H9 (cell line): ENCODE data around the gene NCK1. TPM values are rescaled to one million over a fixed set of nuclear protein-coding genes. Genes with fewer than 3 reads are reported as not detected.

Experiments used
- DNase-seq: peaks from one replicate; pipeline ENCODE4 v3.0.0-alpha.2; 2017
- H2AFZ ChIP-seq: one replicate; pipeline ENCODE4 v1.6.1; 2013; ENCODE audit warnings: mild to moderate bottlenecking, low read length, control low read depth, moderate library complexity
- H2AK5ac ChIP-seq: 2 replicates; pipeline ENCODE4 v1.6.1; 2013; ENCODE audit warnings: low read length, control low read depth, mixed read lengths; ENCODE audit not compliant: insufficient read length
- H2BK120ac ChIP-seq: one replicate; pipeline ENCODE4 v1.6.1; 2013; ENCODE audit warnings: low read depth, mild to moderate bottlenecking, low read length, control low read depth, inconsistent platforms; ENCODE audit not compliant: poor library complexity, severe bottlenecking
- H2BK12ac ChIP-seq: 2 replicates; pipeline ENCODE4 v1.6.1; 2013; ENCODE audit warnings: low read length, control low read depth, mixed read lengths, low read depth; ENCODE audit not compliant: insufficient read length
- H2BK15ac ChIP-seq: 2 replicates; pipeline ENCODE4 v1.6.1; 2013; ENCODE audit warnings: low read depth, low read length, control low read depth
- H2BK20ac ChIP-seq: one replicate; pipeline ENCODE4 v1.6.1; 2013; ENCODE audit warnings: low read depth, mild to moderate bottlenecking, low read length, control low read depth, inconsistent platforms; ENCODE audit not compliant: poor library complexity, severe bottlenecking
- H2BK5ac ChIP-seq: 2 replicates; pipeline ENCODE4 v1.6.1; 2013; ENCODE audit warnings: low read length, control low read depth, mixed read lengths; ENCODE audit not compliant: insufficient read length
- H3K14ac ChIP-seq: 2 replicates; pipeline ENCODE4 v1.6.1; 2013; ENCODE audit warnings: low read length, control low read depth; ENCODE audit not compliant: insufficient read depth
- H3K18ac ChIP-seq: 2 replicates; pipeline ENCODE4 v1.6.1; 2013; ENCODE audit warnings: low read depth, mild to moderate bottlenecking, mixed read lengths, low read length, control low read depth; ENCODE audit not compliant: insufficient read length
- H3K23ac ChIP-seq: 2 replicates; pipeline ENCODE4 v1.6.1; 2013; ENCODE audit warnings: low read length, control low read depth, mixed read lengths, low read depth; ENCODE audit not compliant: insufficient read length
- H3K23me2 ChIP-seq: 2 replicates; pipeline ENCODE4 v1.6.1; 2013; ENCODE audit warnings: low read depth, mild to moderate bottlenecking, mixed read lengths, low read length, control low read depth; ENCODE audit not compliant: insufficient read length, poor library complexity, severe bottlenecking
- H3K27ac ChIP-seq: 2 replicates; pipeline ENCODE4 v1.5.1; 2013; ENCODE audit warnings: low read length, control low read depth, mixed read lengths, low read depth; ENCODE audit not compliant: insufficient read length
- H3K27me3 ChIP-seq: 2 replicates; pipeline ENCODE4 v1.6.1; 2013; ENCODE audit warnings: low read length, control low read depth, inconsistent platforms; ENCODE audit not compliant: insufficient read depth
- H3K4ac ChIP-seq: 2 replicates; pipeline ENCODE4 v1.6.1; 2013; ENCODE audit warnings: low read depth, mild to moderate bottlenecking, control low read depth, inconsistent platforms, low read length, moderate library complexity
- H3K4me1 ChIP-seq: 2 replicates; pipeline ENCODE4 v1.6.1; 2013; ENCODE audit warnings: low read length, control low read depth, inconsistent platforms; ENCODE audit not compliant: insufficient read depth
- H3K4me2 ChIP-seq: 2 replicates; pipeline ENCODE4 v1.6.1; 2013; ENCODE audit warnings: low read length, control low read depth, mixed read lengths; ENCODE audit not compliant: insufficient read length, insufficient read depth
- H3K56ac ChIP-seq: 2 replicates; pipeline ENCODE4 v1.6.1; 2013; ENCODE audit warnings: low read depth, mild to moderate bottlenecking, mixed read lengths, low read length, control low read depth; ENCODE audit not compliant: insufficient read length
- H3K79me1 ChIP-seq: 2 replicates; pipeline ENCODE4 v1.6.1; 2013; ENCODE audit warnings: low read depth, mild to moderate bottlenecking, moderate library complexity, low read length, control low read depth, inconsistent platforms; ENCODE audit not compliant: insufficient read depth, poor library complexity, severe bottlenecking
- H3K79me2 ChIP-seq: 2 replicates; pipeline ENCODE4 v1.6.1; 2013; ENCODE audit warnings: low read length, control low read depth, inconsistent platforms; ENCODE audit not compliant: insufficient read depth
- H3K9ac ChIP-seq: 2 replicates; pipeline ENCODE4 v1.6.1; 2013; ENCODE audit warnings: low read length, control low read depth, mixed read lengths; ENCODE audit not compliant: insufficient read length; ENCODE audit errors: extremely low read depth
- H3K9me3 ChIP-seq: one replicate; pipeline ENCODE4 v1.6.1; 2013; ENCODE audit warnings: low read depth, low read length, inconsistent platforms; ENCODE audit not compliant: control insufficient read depth
- H3T11ph ChIP-seq: one replicate; pipeline ENCODE4 v1.6.1; 2013; ENCODE audit warnings: mild to moderate bottlenecking, low read length, control low read depth, inconsistent platforms
- H4K20me1 ChIP-seq: one replicate; pipeline ENCODE4 v1.6.1; 2013; ENCODE audit not compliant: control insufficient read depth, insufficient read length, insufficient read depth
- H4K5ac ChIP-seq: 2 replicates; pipeline ENCODE4 v1.6.1; 2013; ENCODE audit warnings: low read depth, mild to moderate bottlenecking, mixed read lengths, low read length, control low read depth; ENCODE audit not compliant: insufficient read length
- H4K8ac ChIP-seq: replicated peaks from 2 replicates; pipeline ENCODE4 v1.6.1; 2013; ENCODE audit warnings: low read length, control low read depth, mixed read lengths, low read depth; ENCODE audit not compliant: insufficient read length
- H4K91ac ChIP-seq: 2 replicates; pipeline ENCODE4 v1.6.1; 2013; ENCODE audit warnings: low read depth, mild to moderate bottlenecking, moderate library complexity, mixed read lengths, low read length, control low read depth; ENCODE audit not compliant: insufficient read length
- H3K27ac Mint-ChIP-seq, 3 experiments: 2 replicates in 2 of 3; 3 replicates in 1 of 3; pipeline ENCODE4 v1.8.0; 2020 to 2021; ENCODE audit warnings: mixed read lengths in 3 of 3, mild to moderate bottlenecking in 1 of 3, moderate library complexity in 1 of 3
- H3K27me3 Mint-ChIP-seq: 2 replicates; pipeline ENCODE4 v1.8.0; 2021; ENCODE audit warnings: low read depth, mild to moderate bottlenecking, moderate library complexity, mixed read lengths
- H3K36me3 Mint-ChIP-seq, 3 experiments: 2 replicates in 2 of 3; 3 replicates in 1 of 3; pipeline ENCODE4 v1.8.0; 2020 to 2021; ENCODE audit warnings: low read depth in 3 of 3, mixed read lengths in 3 of 3; ENCODE audit not compliant: insufficient read depth in 1 of 3
- H3K4me1 Mint-ChIP-seq, 2 experiments: 2 replicates each; pipeline ENCODE4 v1.8.0; 2020; ENCODE audit warnings: mixed read lengths in 2 of 2
- H3K4me3 Mint-ChIP-seq, 2 experiments: 2 replicates in 1 of 2; 3 replicates in 1 of 2; pipeline ENCODE4 v1.8.0; 2020 to 2021; ENCODE audit warnings: mild to moderate bottlenecking in 2 of 2, mixed read lengths in 2 of 2, moderate library complexity in 1 of 2
- H3K9me3 Mint-ChIP-seq, 2 experiments: 2 replicates in 1 of 2; 3 replicates in 1 of 2; pipeline ENCODE4 v1.8.0; 2020; ENCODE audit warnings: mild to moderate bottlenecking in 2 of 2, mixed read lengths in 2 of 2, moderate library complexity in 1 of 2
- CTCF ChIP-seq: fragments of 200-600 bp; sonication (generic); conservative IDR thresholded peaks from 3 replicates; pipeline ENCODE4 v1.8.0; 2021; ENCODE audit warnings: antibody characterized with exemption, mild to moderate bottlenecking
- total RNA-seq: library from RNA; stranded (reverse); gene quantifications from 2 replicates; pipeline ENCODE4 v1.2.1, GENCODE V29; 2021

NCK1 gene
- total RNA-seq, 1 experiment from 2014 or later = 26.4 TPM

GRCh38 chr3:136979204-136979603, 117.2 kb downstream of the NCK1 start:
- Histone ChIP-seq H3K4me1 (no peaks in the 10 kb centered on the region), H3K23ac (no peak overlapping the region), H3K79me2 (no peaks in the 10 kb centered on the region), H3K27ac (no peak overlapping the region), H2BK12ac (no peak overlapping the region), H3K4ac (no peak overlapping the region), H3K9ac (no peak overlapping the region), H3K14ac (no peak overlapping the region), H2BK15ac (no peak overlapping the region), H2BK5ac (no peak overlapping the region), H2BK120ac (no peak overlapping the region), H4K91ac (no peak overlapping the region), H2AFZ (no peak overlapping the region), H3K18ac (no peak overlapping the region), H2AK5ac (no peak overlapping the region), H3K23me2 (no peaks in the 10 kb centered on the region), H3K79me1 (no peaks in the 10 kb centered on the region), H4K8ac (no peak overlapping the region), H3K4me2 (no peak overlapping the region), H3K9me3 (no peaks in the 10 kb centered on the region), H4K20me1 (no peaks in the 10 kb centered on the region), H4K5ac (no peak overlapping the region), H3T11ph (no peak overlapping the region), H3K56ac (no peak overlapping the region), H3K27me3 (no peaks in the 10 kb centered on the region), H2BK20ac (no peak overlapping the region)
- peaks cover 0 to 3% (median under 1%) of the 10 kb centered on the region in 3 experiments; a peak in 2 of 7 replicates for H3K36me3 Mint-ChIP-seq
- H3K4me1 Mint-ChIP-seq = no peaks in the 10 kb centered on the region
- no peak overlapping the region; a peak in 1 of 7 replicates for H3K27ac Mint-ChIP-seq
- no peak for DNase-seq
- H3K27me3 Mint-ChIP-seq = no peaks in the 10 kb centered on the region
- no peak for TF ChIP-seq CTCF
- no peak overlapping the region for H3K4me3 Mint-ChIP-seq
- peaks cover 0 to 4% of the 10 kb centered on the region in 2 experiments; a peak in 2 of 5 replicates for H3K9me3 Mint-ChIP-seq
